Endothelial cell (in vitro differentiated cells): ENCODE results near the gene PAK1IP1. TPM values are rescaled to one million over a fixed set of nuclear protein-coding genes. Genes with fewer than 3 reads are reported as not detected.

Source experiments
- DNase-seq: peaks from one replicate; pipeline ENCODE4 v3.0.0; 2021; ENCODE audit warnings: low spot score
- H3K27ac Mint-ChIP-seq: one replicate; pipeline ENCODE4 v1.8.0; 2021; ENCODE audit warnings: mixed read lengths, inconsistent platforms; ENCODE audit not compliant: unreplicated experiment
- H3K27me3 Mint-ChIP-seq: one replicate; pipeline ENCODE4 v1.8.0; 2021; ENCODE audit warnings: mild to moderate bottlenecking, moderate library complexity, mixed read lengths, inconsistent platforms; ENCODE audit not compliant: unreplicated experiment
- H3K36me3 Mint-ChIP-seq: one replicate; pipeline ENCODE4 v1.8.0; 2021; ENCODE audit warnings: mild to moderate bottlenecking, low read depth, mixed read lengths, inconsistent platforms; ENCODE audit not compliant: unreplicated experiment
- H3K4me1 Mint-ChIP-seq: one replicate; pipeline ENCODE4 v1.8.0; 2021; ENCODE audit warnings: mild to moderate bottlenecking, mixed read lengths, inconsistent platforms; ENCODE audit not compliant: unreplicated experiment
- H3K4me3 Mint-ChIP-seq: one replicate; pipeline ENCODE4 v1.8.0; 2021; ENCODE audit warnings: mild to moderate bottlenecking, mixed read lengths, inconsistent platforms; ENCODE audit not compliant: unreplicated experiment
- H3K9me3 Mint-ChIP-seq: one replicate; pipeline ENCODE4 v1.8.0; 2021; ENCODE audit warnings: mixed read lengths, inconsistent platforms; ENCODE audit not compliant: unreplicated experiment
- total RNA-seq: library from RNA; stranded (reverse); fragmentation: NEBNext Ultra II Directional; extraction: Animal tissue kit (Norgen Biotek cat#: 25700); gene quantifications from one replicate; pipeline ENCODE4 v1.2.1, GENCODE V29; 2021; ENCODE audit not compliant: unreplicated experiment
- TF ChIP-seq, protein P1 (sequence below): fragments of 200-600 bp; sonication (generic); IDR thresholded peaks from one replicate; pipeline ENCODE4 v1.5.0; 2021; ENCODE audit warnings: antibody characterized with exemption; ENCODE audit not compliant: unreplicated experiment

Gene PAK1IP1
- total RNA-seq, 1 donor from 2014 or later = 12.8 TPM

DNA sequence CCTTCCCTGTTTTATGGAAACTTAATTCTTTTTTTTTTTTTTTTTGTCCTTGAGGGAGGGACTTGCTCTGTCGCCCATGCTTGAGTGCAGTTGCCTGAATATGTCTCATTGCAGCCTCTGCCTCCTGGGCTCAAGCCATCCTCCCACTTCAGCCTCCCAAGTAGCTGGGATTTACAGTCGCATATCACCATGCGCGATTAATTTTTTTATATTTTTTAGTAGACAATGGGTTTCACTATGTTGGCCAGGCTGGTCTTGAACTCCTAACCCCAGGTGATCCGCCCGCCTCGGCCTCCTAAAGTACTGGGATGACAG lies 28.8 kb downstream of the PAK1IP1 start:
- TF ChIP-seq, protein P1, sequence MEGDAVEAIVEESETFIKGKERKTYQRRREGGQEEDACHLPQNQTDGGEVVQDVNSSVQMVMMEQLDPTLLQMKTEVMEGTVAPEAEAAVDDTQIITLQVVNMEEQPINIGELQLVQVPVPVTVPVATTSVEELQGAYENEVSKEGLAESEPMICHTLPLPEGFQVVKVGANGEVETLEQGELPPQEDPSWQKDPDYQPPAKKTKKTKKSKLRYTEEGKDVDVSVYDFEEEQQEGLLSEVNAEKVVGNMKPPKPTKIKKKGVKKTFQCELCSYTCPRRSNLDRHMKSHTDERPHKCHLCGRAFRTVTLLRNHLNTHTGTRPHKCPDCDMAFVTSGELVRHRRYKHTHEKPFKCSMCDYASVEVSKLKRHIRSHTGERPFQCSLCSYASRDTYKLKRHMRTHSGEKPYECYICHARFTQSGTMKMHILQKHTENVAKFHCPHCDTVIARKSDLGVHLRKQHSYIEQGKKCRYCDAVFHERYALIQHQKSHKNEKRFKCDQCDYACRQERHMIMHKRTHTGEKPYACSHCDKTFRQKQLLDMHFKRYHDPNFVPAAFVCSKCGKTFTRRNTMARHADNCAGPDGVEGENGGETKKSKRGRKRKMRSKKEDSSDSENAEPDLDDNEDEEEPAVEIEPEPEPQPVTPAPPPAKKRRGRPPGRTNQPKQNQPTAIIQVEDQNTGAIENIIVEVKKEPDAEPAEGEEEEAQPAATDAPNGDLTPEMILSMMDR = no peak
- peak overlapping the region; percentile 92 for H3K27ac Mint-ChIP-seq
- no peak for DNase-seq
- peaks cover 8% of the 10 kb centered on the region for H3K27me3 Mint-ChIP-seq
- H3K4me1 Mint-ChIP-seq = peaks cover 27% of the 10 kb centered on the region
- H3K9me3 Mint-ChIP-seq = no peaks in the 10 kb centered on the region
- H3K4me3 Mint-ChIP-seq = peak overlapping the region; percentile 97
- H3K36me3 Mint-ChIP-seq = peaks cover 15% of the 10 kb centered on the region

DNA sequence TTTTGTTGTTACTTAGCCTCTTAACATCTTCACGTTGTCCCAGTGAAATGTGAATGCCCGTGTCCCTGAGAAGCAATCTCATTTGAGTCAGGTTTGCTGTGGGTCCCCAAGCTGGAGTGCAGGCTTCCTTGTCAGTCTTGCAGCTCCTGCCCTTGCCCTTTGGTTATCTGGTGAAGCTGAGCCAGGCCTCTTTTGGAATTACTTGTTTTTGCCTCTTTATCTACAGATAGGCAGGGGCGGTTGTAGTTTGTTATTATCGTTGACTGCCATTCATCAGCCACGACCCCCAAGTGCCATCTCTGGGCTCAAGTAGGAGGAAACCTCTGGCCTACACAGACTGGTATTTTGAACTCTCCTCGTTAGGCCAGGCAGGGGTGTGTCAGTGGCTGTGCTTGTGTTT lies 30.3 kb downstream of the PAK1IP1 start:
- Mint-ChIP-seq H3K36me3 (peaks cover 17% of the 10 kb centered on the region), H3K27ac (no peak overlapping the region), H3K4me1 (peaks cover 27% of the 10 kb centered on the region), H3K27me3 (peaks cover 7% of the 10 kb centered on the region), H3K4me3 (no peak overlapping the region), H3K9me3 (no peaks in the 10 kb centered on the region)
- TF ChIP-seq, protein P1 = no peak
- DNase-seq = no peak

DNA sequence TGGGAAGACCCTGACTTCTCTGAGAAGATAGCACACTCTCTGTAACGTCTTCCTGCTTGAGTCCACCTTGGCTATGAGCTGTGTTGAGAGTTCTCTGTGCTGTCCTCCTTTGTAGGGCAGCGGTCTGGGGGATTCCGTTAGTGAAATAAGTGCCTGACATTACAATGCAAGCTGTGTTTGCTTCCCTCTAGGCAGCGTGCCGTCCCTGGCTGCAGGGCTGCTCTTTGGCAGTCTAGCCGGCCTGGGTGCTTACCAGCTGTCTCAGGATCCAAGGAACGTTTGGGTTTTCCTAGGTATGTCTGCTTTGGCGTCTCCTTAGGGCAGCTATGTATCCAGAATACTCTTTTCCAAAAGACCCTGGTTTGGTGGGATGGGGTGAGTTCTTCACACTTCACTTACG lies 30.9 kb downstream of the PAK1IP1 start:
- H3K9me3 Mint-ChIP-seq = no peaks in the 10 kb centered on the region
- peak overlapping the region; percentile 79 for H3K4me3 Mint-ChIP-seq
- peak overlapping the region; percentile 75 for H3K27ac Mint-ChIP-seq
- no peak for DNase-seq
- H3K4me1 Mint-ChIP-seq = peaks cover 27% of the 10 kb centered on the region
- peaks cover 7% of the 10 kb centered on the region for H3K27me3 Mint-ChIP-seq
- H3K36me3 Mint-ChIP-seq = peaks cover 22% of the 10 kb centered on the region
- TF ChIP-seq, protein P1 = no peak

DNA sequence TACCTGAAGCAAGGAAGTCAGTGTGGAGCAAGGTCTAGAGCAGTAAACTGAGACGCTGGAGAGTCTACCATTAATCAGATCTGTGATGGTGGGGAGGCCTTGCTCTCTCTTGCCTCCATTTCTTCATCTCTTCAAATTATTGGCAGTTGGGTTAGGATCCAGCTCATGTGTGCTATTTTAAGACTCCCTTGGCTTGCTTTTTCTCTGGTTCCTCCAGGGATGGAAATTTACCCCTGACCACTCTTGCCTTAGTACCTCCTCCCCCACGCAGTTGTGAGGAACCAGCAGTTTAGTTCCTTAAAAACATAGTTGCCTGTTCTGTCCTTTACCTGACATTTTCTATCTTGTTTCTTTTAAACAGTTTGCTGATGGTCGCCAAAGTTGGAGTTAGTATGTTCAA lies 35.5 kb downstream of the PAK1IP1 start:
- Mint-ChIP-seq H3K27ac (no peak overlapping the region), H3K36me3 (peaks cover 26% of the 10 kb centered on the region), H3K4me3 (no peak overlapping the region), H3K9me3 (no peaks in the 10 kb centered on the region), H3K4me1 (peaks cover 5% of the 10 kb centered on the region), H3K27me3 (peaks cover 3% of the 10 kb centered on the region)
- TF ChIP-seq, protein P1 = no peak
- DNase-seq = no peak

DNA sequence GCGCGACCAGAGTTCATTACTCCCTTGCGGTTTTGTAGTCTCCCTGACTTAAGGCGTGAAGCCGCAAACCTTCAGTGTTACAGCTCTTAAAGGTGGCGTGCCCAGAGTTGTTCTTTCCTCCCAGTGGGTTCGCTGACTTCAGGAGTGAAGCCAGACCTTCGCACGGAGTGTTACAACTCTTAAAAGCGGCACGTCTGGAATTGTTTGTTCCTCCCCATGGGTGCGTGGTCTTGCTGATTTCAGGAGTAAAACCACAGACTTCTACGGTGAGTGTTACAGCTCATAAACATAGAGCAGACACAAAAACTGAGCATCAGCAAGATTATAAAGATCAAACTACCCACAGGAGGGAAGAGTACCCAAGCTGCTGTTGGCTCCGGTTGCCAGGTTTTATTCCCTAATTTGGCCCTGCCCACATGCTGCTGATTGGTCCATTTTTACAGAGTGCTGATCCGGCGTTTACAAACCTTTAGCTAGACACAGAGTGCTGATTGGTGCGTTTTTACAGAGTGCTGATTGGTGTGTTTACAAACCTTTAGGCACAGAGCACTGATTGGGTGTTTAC lies 38.5 kb downstream of the PAK1IP1 start:
- no peak overlapping the region for H3K27ac Mint-ChIP-seq
- H3K4me1 Mint-ChIP-seq = no peaks in the 10 kb centered on the region
- H3K36me3 Mint-ChIP-seq = peaks cover 15% of the 10 kb centered on the region
- H3K9me3 Mint-ChIP-seq = no peaks in the 10 kb centered on the region
- DNase-seq = no peak
- peaks cover 1% of the 10 kb centered on the region for H3K27me3 Mint-ChIP-seq
- H3K4me3 Mint-ChIP-seq = no peak overlapping the region
- TF ChIP-seq, protein P1 = no peak
